Colonic mucosa (tissue), 4 donors: ENCODE data around the gene HIC1. TPM values are rescaled to one million over a fixed set of nuclear protein-coding genes. Genes with fewer than 3 reads are reported as not detected.

Experiments used
- DNase-seq: peaks from one replicate; pipeline ENCODE4 v3.0.0-alpha.2; 2020
- H3K27ac ChIP-seq: fragments of 200-600 bp; one replicate; pipeline ENCODE4 v1.8.0; 2021
- H3K27me3 ChIP-seq: fragments of 200-600 bp; one replicate; pipeline ENCODE4 v1.8.0; 2021
- H3K36me3 ChIP-seq: fragments of 200-600 bp; one replicate; pipeline ENCODE4 v1.8.0; 2021
- H3K4me1 ChIP-seq: fragments of 200-600 bp; one replicate; pipeline ENCODE4 v1.8.0; 2021; ENCODE audit warnings: mild to moderate bottlenecking
- H3K4me3 ChIP-seq: fragments of 200-600 bp; one replicate; pipeline ENCODE4 v1.8.0; 2021
- H3K9ac ChIP-seq, 2 donors: one replicate each; pipeline ENCODE4 v1.7.0; 2013; ENCODE audit warnings: control low read depth in 2 of 2, low read depth in 2 of 2, low read length in 2 of 2
- H3K9me3 ChIP-seq: fragments of 200-600 bp; one replicate; pipeline ENCODE4 v1.8.0; 2021
- intact Hi-C: fragments of 100-400 bp; cut with DNase I; formaldehyde crosslinking; loops from one replicate; pipeline ENCODE4 v1.14.1; 2022
- total RNA-seq, 2 donors: library from RNA; stranded (reverse); fragmentation: NEBNext Ultra II Directional in 1 of 2; extraction: Animal tissue kit (Norgen Biotek cat#: 25700) in 1 of 2; gene quantifications; one replicate each; pipeline ENCODE4 v1.2.1, GENCODE V29; 2021
- TF ChIP-seq, protein P1 (sequence below): fragments of 200-600 bp; IDR thresholded peaks from one replicate; pipeline ENCODE4 v1.8.0; 2022; ENCODE audit warnings: antibody characterized with exemption, mild to moderate bottlenecking
- donor health status: healthy.
- donor health status: DM: no; HTN: no; CAD: no.
- donor health status: DM: no; HTN: no; CAD: no.

Gene HIC1
- total RNA-seq, 2 donors from 2014 or later: 7.0 to 11.2 TPM

DNA sequence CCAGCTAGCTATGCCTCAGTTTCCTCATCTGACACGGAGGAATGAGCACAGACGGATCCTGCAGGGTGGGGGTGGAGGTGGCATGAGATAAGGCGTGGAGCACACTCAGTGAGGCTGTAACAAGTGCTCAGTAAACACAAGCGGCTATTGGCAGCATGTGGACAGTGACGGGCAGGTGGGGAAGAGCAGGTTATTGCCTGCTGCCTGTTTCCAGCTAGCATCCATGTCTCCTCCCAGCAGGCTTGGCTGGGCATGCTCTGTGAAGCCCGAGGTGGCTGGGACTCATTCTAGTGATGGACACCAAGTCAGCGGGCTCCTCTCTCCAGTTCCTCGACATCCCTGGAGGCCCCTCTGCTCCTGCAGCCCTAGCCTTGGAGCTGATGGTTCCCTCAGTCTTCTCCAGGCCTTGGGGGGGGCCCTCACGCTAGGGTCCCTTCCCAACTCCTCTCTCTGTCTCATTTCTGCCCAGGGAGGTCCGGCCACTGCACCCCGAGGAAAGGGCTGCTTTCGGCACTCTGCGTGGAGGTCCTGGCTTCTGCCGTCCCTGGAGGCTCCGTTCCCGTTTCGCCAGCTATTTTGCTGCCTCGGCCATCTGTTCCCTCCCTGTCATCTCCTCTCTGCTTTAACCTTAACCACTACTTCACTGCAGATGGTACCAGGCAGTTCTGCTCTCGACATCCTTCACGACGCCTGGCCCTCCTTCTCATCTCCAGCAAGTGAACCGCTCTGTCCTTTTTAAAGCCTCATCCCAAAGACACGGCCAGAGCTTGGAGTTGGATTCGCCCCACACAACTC is 36.0 kb upstream of the HIC1 start:
- Histone ChIP-seq H3K4me1 (no peaks in the 10 kb centered on the region), H3K9me3 (no peaks in the 10 kb centered on the region), H3K36me3 (no peaks in the 10 kb centered on the region), H3K27ac (no peak overlapping the region), H3K27me3 (peaks cover 14% of the 10 kb centered on the region), H3K9ac (no peak overlapping the region), H3K4me3 (no peak overlapping the region)
- TF ChIP-seq, protein P1, sequence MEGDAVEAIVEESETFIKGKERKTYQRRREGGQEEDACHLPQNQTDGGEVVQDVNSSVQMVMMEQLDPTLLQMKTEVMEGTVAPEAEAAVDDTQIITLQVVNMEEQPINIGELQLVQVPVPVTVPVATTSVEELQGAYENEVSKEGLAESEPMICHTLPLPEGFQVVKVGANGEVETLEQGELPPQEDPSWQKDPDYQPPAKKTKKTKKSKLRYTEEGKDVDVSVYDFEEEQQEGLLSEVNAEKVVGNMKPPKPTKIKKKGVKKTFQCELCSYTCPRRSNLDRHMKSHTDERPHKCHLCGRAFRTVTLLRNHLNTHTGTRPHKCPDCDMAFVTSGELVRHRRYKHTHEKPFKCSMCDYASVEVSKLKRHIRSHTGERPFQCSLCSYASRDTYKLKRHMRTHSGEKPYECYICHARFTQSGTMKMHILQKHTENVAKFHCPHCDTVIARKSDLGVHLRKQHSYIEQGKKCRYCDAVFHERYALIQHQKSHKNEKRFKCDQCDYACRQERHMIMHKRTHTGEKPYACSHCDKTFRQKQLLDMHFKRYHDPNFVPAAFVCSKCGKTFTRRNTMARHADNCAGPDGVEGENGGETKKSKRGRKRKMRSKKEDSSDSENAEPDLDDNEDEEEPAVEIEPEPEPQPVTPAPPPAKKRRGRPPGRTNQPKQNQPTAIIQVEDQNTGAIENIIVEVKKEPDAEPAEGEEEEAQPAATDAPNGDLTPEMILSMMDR: no peak
- no peak for DNase-seq
- intact Hi-C loops: no loop called here

GRCh38 chr17:2019723-2020122 is 35.2 kb upstream of the HIC1 start:
- no peaks in the 10 kb centered on the region for H3K36me3 ChIP-seq
- peaks cover 22% of the 10 kb centered on the region for H3K27me3 ChIP-seq
- intact Hi-C loops: no loop called here
- H3K9ac ChIP-seq: no peak overlapping the region
- H3K9me3 ChIP-seq: no peaks in the 10 kb centered on the region
- H3K27ac ChIP-seq: no peak overlapping the region
- TF ChIP-seq, protein P1: no peak
- no peak overlapping the region for H3K4me3 ChIP-seq
- DNase-seq: no peak
- peaks cover 7% of the 10 kb centered on the region for H3K4me1 ChIP-seq

DNA sequence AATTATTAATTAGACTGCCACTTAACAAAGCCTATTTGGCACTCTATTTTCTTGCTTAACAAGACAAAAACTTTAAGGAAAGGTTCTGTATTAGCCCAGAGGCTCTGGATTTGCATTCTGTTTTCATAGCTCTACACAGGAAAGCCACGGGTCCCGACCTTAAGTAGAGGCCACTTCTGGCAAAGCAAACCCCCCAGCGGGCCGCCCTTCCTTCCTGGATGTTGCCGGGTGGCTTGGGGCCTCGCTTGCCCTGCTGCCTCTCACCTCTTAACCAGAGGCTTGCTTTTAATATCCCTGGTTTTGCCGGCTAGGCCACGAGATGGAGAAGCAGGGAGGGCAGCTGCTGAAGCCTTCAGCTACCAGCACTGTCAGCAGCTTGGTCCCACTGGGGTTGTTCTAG is 34.2 kb upstream of the HIC1 start:
- TF ChIP-seq, protein P1: no peak
- intact Hi-C loops: no loop called here
- H3K4me3 ChIP-seq: no peak overlapping the region
- H3K27ac ChIP-seq: no peak overlapping the region
- no peak overlapping the region for H3K9ac ChIP-seq
- no peaks in the 10 kb centered on the region for H3K9me3 ChIP-seq
- no peak for DNase-seq
- peaks cover 7% of the 10 kb centered on the region for H3K4me1 ChIP-seq
- H3K27me3 ChIP-seq: peaks cover 31% of the 10 kb centered on the region
- no peaks in the 10 kb centered on the region for H3K36me3 ChIP-seq

DNA sequence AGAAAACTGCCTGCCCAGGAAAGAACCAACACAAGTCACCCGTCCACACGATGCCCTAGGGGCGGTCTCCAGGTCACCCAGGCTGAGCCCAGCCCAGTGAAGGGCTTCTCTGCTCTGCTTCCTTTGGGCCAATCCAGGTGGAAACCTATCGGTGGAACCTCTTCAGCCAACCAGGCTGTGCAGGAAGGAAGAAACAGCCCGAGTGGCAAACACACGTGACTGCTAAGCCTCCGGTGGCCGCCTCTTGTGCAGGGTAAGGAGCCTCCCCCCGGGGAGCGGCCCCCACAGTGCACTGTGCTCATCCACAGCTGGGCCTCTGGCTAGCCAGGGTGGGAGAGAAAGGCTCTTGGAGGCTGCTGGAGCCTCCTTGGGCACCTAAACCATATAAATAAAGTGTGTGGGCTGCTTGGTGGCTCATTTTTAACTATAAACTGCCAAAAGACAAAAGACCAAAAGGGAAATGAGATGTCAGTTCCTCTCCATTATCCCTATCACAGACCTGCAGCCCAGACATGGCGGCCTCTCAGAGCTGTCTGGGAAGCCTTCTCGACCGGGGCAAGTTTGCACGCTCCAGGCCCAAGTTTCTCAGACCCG is 32.2 kb upstream of the HIC1 start:
- no peaks in the 10 kb centered on the region for H3K36me3 ChIP-seq
- H3K9ac ChIP-seq: no peak overlapping the region
- TF ChIP-seq, protein P1: no peak
- no peak for DNase-seq
- peaks cover 7% of the 10 kb centered on the region for H3K4me1 ChIP-seq
- no peak overlapping the region for H3K27ac ChIP-seq
- no peak overlapping the region for H3K4me3 ChIP-seq
- peaks cover 45% of the 10 kb centered on the region for H3K27me3 ChIP-seq
- no peaks in the 10 kb centered on the region for H3K9me3 ChIP-seq
- intact Hi-C loops: no loop called here

DNA sequence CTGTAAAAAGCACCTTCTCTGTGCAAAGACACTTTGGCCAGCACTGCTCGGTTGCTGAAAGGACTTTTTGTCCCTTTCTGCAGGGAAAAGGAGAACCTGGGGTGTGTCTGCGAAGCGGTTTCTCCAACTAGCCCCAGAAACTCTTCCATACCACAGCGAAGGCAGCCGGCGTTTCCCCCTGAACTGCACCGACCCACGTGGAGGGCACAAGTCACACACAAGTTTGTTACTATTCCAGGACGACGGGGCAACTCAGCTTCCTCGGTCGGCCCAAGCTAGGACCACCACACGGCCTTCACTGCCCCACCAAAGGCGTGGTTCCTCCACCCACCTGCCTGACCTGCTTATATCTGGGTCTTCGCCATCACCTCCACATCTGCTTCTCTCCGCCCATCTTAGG is 31.6 kb upstream of the HIC1 start:
- no peaks in the 10 kb centered on the region for H3K9me3 ChIP-seq
- H3K4me1 ChIP-seq: peaks cover 7% of the 10 kb centered on the region
- H3K36me3 ChIP-seq: no peaks in the 10 kb centered on the region
- intact Hi-C loops: no loop called here
- no peak overlapping the region for H3K9ac ChIP-seq
- no peak overlapping the region for H3K4me3 ChIP-seq
- H3K27ac ChIP-seq: no peak overlapping the region
- peaks cover 50% of the 10 kb centered on the region for H3K27me3 ChIP-seq
- no peak for DNase-seq
- TF ChIP-seq, protein P1: no peak
